ENCODE results near the gene NXF3.
"Not testable (repeated sequence)": the region's sequence is repeated elsewhere in the genome, so short reads cannot be mapped to it uniquely, and the experiment has no call there.

The NXF3 gene

DNA sequence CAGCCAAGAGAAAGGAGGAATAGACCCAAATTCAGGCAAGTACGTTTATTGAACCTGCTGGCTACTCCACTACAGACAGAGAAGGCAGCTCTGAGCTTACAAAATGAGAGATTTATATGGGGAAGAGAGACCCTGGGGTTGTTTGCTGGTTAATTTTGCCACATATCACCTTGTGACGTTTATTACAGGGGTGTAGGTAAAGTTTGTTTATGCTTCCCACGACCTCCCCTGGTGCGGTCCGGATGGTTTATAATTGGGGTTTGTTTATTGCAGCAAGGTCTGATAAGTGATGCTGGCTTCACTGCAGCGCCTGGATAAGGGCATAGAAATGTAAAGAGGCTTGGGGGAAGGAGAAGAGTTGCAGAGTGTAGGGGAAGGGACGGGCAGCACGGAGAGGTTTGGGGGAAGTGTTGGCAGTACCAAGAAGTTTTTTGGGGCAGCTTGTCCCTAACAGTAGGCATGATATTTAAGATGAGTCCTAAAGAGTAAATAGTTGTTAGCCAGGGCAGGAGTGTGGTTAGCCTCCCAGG lies 41.6 kb downstream of the NXF3 start:
- Histone ChIP-seq H3K4me1 (ENCODE audit: control insufficient read depth, insufficient read depth, low read length) (no peaks in the 10 kb centered on the region), H3K36me3 (ENCODE audit: control insufficient read depth, insufficient read depth, low read length, severe bottlenecking) (no peaks in the 10 kb centered on the region), H3K27me3 (replicated peaks; ENCODE audit: control insufficient read depth, insufficient read depth, low read length) (peaks cover 18% of the 10 kb centered on the region), H3K4me3 (ENCODE audit: low read length) (no peak overlapping the region), H3K9ac (ENCODE audit: low read length) (no peak overlapping the region), H3K9me3 (ENCODE audit: control insufficient read depth, low read length) (peaks cover 10% of the 10 kb centered on the region)
- DNase-seq (ENCODE audit: low read depth) = no peak

DNA sequence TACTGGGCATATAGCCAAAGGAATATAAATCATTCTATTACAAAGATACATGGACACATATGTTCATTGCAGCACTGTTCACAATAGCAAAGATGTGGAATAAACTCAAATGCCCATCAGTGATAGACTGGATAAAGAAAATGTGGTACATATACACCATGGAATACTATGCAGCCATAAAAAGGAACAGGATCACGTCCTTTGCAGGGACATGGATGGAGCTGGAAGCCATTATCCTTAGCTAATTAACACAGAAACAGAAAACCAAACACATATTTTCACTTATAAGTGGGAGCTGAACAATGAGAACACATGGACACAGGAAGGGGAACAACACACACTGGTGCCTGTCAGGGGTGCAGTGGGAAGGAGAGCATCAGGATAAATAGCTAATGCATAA lies 59.6 kb downstream of the NXF3 start:
- H3K4me1 ChIP-seq (ENCODE audit: control insufficient read depth, insufficient read depth, low read length); H3K9ac ChIP-seq (ENCODE audit: low read length); DNase-seq (ENCODE audit: low read depth); H3K27me3 ChIP-seq (replicated peaks; ENCODE audit: control insufficient read depth, insufficient read depth, low read length); H3K36me3 ChIP-seq (ENCODE audit: control insufficient read depth, insufficient read depth, low read length, severe bottlenecking); H3K9me3 ChIP-seq (ENCODE audit: control insufficient read depth, low read length); H3K4me3 ChIP-seq (ENCODE audit: low read length): not testable (repeated sequence)
